H1 (cell line): Measurements from ENCODE around the gene UBA3. TPM values are rescaled to one million over a fixed set of nuclear protein-coding genes. Genes with fewer than 3 reads are reported as not detected.

Source experiments
- CTCF ChIA-PET: fragments of 300-600 bp; sonication (Branson Sonifier 250); formaldehyde crosslinking; loops from one replicate; lab custom pipeline; 2021; ENCODE audit not compliant: partially characterized antibody; lab: Charles Lee
- POLR2A ChIA-PET: fragments of 300-600 bp; sonication (Branson Sonifier 250); formaldehyde crosslinking; loops from one replicate; lab custom pipeline; 2021; ENCODE audit warnings: inconsistent platforms; ENCODE audit not compliant: partially characterized antibody; lab: Charles Lee
- DNase-seq, 2 experiments: peaks; one replicate each; pipeline versions ENCODE4 v3.0.0 to v3.0.0-alpha.2; 2010 to 2022; ENCODE audit warnings: low spot score in 2 of 2, low read depth in 1 of 2, mixed read lengths in 1 of 2
- FAIRE-seq: peaks from 2 replicates; lab custom pipeline; 2011; peaks lifted over from hg19 to GRCh38; lab: Jason Lieb, UNC
- H2AFZ ChIP-seq: 2 replicates; pipeline ENCODE4 v1.8.1; 2012; ENCODE audit warnings: low read length, inconsistent platforms
- H2AK5ac ChIP-seq: 2 replicates; pipeline ENCODE4 v1.6.1; 2013; ENCODE audit warnings: low read depth, low read length
- H2BK120ac ChIP-seq: replicated peaks from 2 replicates; pipeline ENCODE3; 2013; ENCODE audit warnings: low read depth, low read length, inconsistent platforms
- H2BK12ac ChIP-seq: 2 replicates; pipeline ENCODE4 v1.6.1; 2013; ENCODE audit warnings: low read depth, low read length
- H2BK15ac ChIP-seq: 2 replicates; pipeline ENCODE4 v1.6.1; 2013; ENCODE audit warnings: low read length
- H2BK20ac ChIP-seq: 2 replicates; pipeline ENCODE4 v1.6.1; 2013; ENCODE audit warnings: low read length
- H2BK5ac ChIP-seq: 2 replicates; pipeline ENCODE4 v1.6.1; 2013; ENCODE audit warnings: low read depth, low read length
- H3K14ac ChIP-seq: 2 replicates; pipeline ENCODE4 v1.6.1; 2013; ENCODE audit warnings: inconsistent platforms; ENCODE audit not compliant: insufficient read length
- H3K18ac ChIP-seq: 2 replicates; pipeline ENCODE4 v1.6.1; 2013; ENCODE audit warnings: low read length; ENCODE audit errors: extremely low read depth
- H3K23ac ChIP-seq: 2 replicates; pipeline ENCODE4 v1.6.1; 2013; ENCODE audit warnings: inconsistent platforms; ENCODE audit not compliant: insufficient read length
- H3K23me2 ChIP-seq: 2 replicates; pipeline ENCODE4 v1.6.1; 2013; ENCODE audit warnings: low read depth, low read length
- H3K27ac ChIP-seq: 2 replicates; pipeline ENCODE4 v1.6.1; 2011; ENCODE audit warnings: low read depth, low read length, inconsistent platforms
- H3K27me3 ChIP-seq, 4 experiments: replicated peaks in 1 of 4; 1 replicate in 1 of 4; 2 replicates in 3 of 4; pipeline versions ENCODE4 v1.6.1 to v1.8.1; 2011 to 2013; ENCODE audit warnings: low read length in 3 of 4, mild to moderate bottlenecking in 3 of 4, inconsistent platforms in 2 of 4, mixed read lengths in 2 of 4, moderate library complexity in 1 of 4; ENCODE audit not compliant: control insufficient read depth in 3 of 4, insufficient read depth in 3 of 4; ENCODE audit errors: extremely low read depth in 1 of 4
- H3K36me3 ChIP-seq, 4 experiments: 2 replicates each; pipeline versions ENCODE4 v1.6.1 to v1.8.1; 2011 to 2013; ENCODE audit warnings: mild to moderate bottlenecking in 4 of 4, low read length in 3 of 4, moderate library complexity in 2 of 4, control low read depth in 1 of 4, inconsistent platforms in 1 of 4; ENCODE audit not compliant: insufficient read depth in 4 of 4, control insufficient read depth in 2 of 4
- H3K4ac ChIP-seq: replicated peaks from 2 replicates; pipeline ENCODE3; 2013; ENCODE audit warnings: low read length, low read depth, mixed read lengths, inconsistent platforms; ENCODE audit not compliant: insufficient read length
- H3K4me1 ChIP-seq, 4 experiments: replicated peaks in 1 of 4; 1 replicate in 1 of 4; 2 replicates in 3 of 4; pipeline versions ENCODE4 v1.6.1 to v1.8.1; 2011 to 2013; ENCODE audit warnings: low read length in 3 of 4, inconsistent platforms in 2 of 4, mixed read lengths in 1 of 4; ENCODE audit not compliant: insufficient read depth in 4 of 4, control insufficient read depth in 3 of 4
- H3K4me2 ChIP-seq, 2 experiments: 2 replicates each; pipeline versions ENCODE4 v1.6.1 to v1.8.1; 2011 to 2013; ENCODE audit warnings: low read depth in 2 of 2, low read length in 2 of 2, control low read depth in 1 of 2, inconsistent platforms in 1 of 2, mild to moderate bottlenecking in 1 of 2; ENCODE audit not compliant: insufficient read depth in 1 of 2
- H3K4me3 ChIP-seq, 4 experiments: fragments of 200-600, 300-600 bp in 1 of 4; sonication (generic), shearing (Covaris generic), sonication (Bioruptor Twin) in 1 of 4; 2 replicates each; pipeline versions ENCODE4 v1.5.1 to v1.8.1; 2011 to 2016; ENCODE audit warnings: low read length in 4 of 4, low read depth in 3 of 4, control low read depth in 2 of 4, inconsistent platforms in 2 of 4, mild to moderate bottlenecking in 2 of 4, mixed read lengths in 1 of 4, moderate library complexity in 1 of 4; ENCODE audit not compliant: insufficient read depth in 2 of 4; ENCODE audit errors: extremely low read depth in 1 of 4
- H3K56ac ChIP-seq: replicated peaks from 2 replicates; pipeline ENCODE3; 2013; ENCODE audit warnings: low read depth, mild to moderate bottlenecking, mixed read lengths, low read length, inconsistent platforms; ENCODE audit not compliant: insufficient read length
- H3K79me1 ChIP-seq: 2 replicates; pipeline ENCODE4 v1.6.1; 2013; ENCODE audit warnings: low read depth, low read length, control low read depth
- H3K79me2 ChIP-seq, 2 experiments: 2 replicates each; pipeline versions ENCODE4 v1.6.1 to v1.8.1; 2012 to 2013; ENCODE audit warnings: low read length in 2 of 2, mild to moderate bottlenecking in 2 of 2, inconsistent platforms in 1 of 2; ENCODE audit not compliant: insufficient read depth in 2 of 2, control insufficient read depth in 1 of 2
- H3K9ac ChIP-seq, 4 experiments: replicated peaks in 1 of 4; 1 replicate in 1 of 4; 2 replicates in 3 of 4; pipeline versions ENCODE4 v1.6.1 to v1.8.1; 2011 to 2013; ENCODE audit warnings: low read depth in 3 of 4, low read length in 3 of 4, control low read depth in 2 of 4, mild to moderate bottlenecking in 2 of 4, moderate library complexity in 2 of 4, inconsistent platforms in 1 of 4; ENCODE audit errors: extremely low read depth in 1 of 4
- H3K9me3 ChIP-seq, 2 experiments: 2 replicates each; pipeline versions ENCODE4 v1.6.1 to v1.8.1; 2012 to 2013; ENCODE audit warnings: mild to moderate bottlenecking in 2 of 2, moderate library complexity in 2 of 2, control low read depth in 1 of 2, inconsistent platforms in 1 of 2, low read depth in 1 of 2, low read length in 1 of 2, mixed read lengths in 1 of 2; ENCODE audit not compliant: insufficient read depth in 2 of 2
- H4K20me1 ChIP-seq, 2 experiments: replicated peaks in 1 of 2; 2 replicates each; pipeline versions ENCODE3 to v1.8.1; 2011 to 2013; ENCODE audit warnings: inconsistent platforms in 2 of 2, low read length in 2 of 2, mild to moderate bottlenecking in 1 of 2; ENCODE audit not compliant: insufficient read depth in 2 of 2, control insufficient read depth in 1 of 2
- H4K5ac ChIP-seq: 2 replicates; pipeline ENCODE4 v1.6.1; 2013; ENCODE audit warnings: low read length, low read depth, mixed read lengths, inconsistent platforms; ENCODE audit not compliant: insufficient read length
- H4K8ac ChIP-seq: 2 replicates; pipeline ENCODE4 v1.8.0; 2013; ENCODE audit warnings: mild to moderate bottlenecking, moderate library complexity, low read length, inconsistent platforms; ENCODE audit not compliant: insufficient read depth; ENCODE audit errors: extremely low read depth
- H4K91ac ChIP-seq: replicated peaks from 2 replicates; pipeline ENCODE3; 2013; ENCODE audit warnings: low read length, mixed read lengths, inconsistent platforms; ENCODE audit not compliant: insufficient read length
- ATF3 ChIP-seq: IDR thresholded peaks from 2 replicates; pipeline ENCODE4 v1.6.1; 2011; ENCODE audit warnings: low read depth, mild to moderate bottlenecking, low read length; ENCODE audit not compliant: insufficient read depth
- EGR1 ChIP-seq: IDR thresholded peaks from 2 replicates; pipeline ENCODE4 v1.6.1; 2011; ENCODE audit warnings: low read depth, low read length, borderline replicate concordance
- PHF8 ChIP-seq: fragments of 200-600 bp; sonication (generic); conservative IDR thresholded peaks from 2 replicates; pipeline ENCODE4 v1.7.1; 2012; ENCODE audit warnings: low read depth, mild to moderate bottlenecking, inconsistent platforms, low read length, moderate library complexity
- RAD21 ChIP-seq, 2 experiments: IDR thresholded peaks in 1 of 2; conservative IDR thresholded peaks in 1 of 2; 2 replicates each; pipeline ENCODE4 v1.6.1; 2011; ENCODE audit warnings: low read depth in 2 of 2, low read length in 2 of 2, improper control_type of control experiment in 1 of 2, inconsistent platforms in 1 of 2, mild to moderate bottlenecking in 1 of 2, moderate library complexity in 1 of 2
- SIRT6 ChIP-seq: IDR thresholded peaks from one replicate; pipeline ENCODE4 v1.7.1; 2012; ENCODE audit warnings: low read length, inconsistent platforms
- WGBS, 2 experiments: shearing (Covaris generic) in 1 of 2; methylation state at CpG; one replicate each; pipeline versions ENCODE4 v1.1.6 to v1.1.7; 2013 to 2015; ENCODE audit warnings: low lambda C conversion rate in 2 of 2, mixed read lengths in 2 of 2, inconsistent platforms in 1 of 2, low coverage in 1 of 2, missing lambda C conversion rate in 1 of 2; ENCODE audit not compliant: insufficient replicate concordance in 2 of 2, insufficient coverage in 1 of 2, insufficient read length in 1 of 2; ENCODE audit errors: extremely low coverage in 1 of 2, missing lambda C conversion rate in 1 of 2; 5-methylcytosine and 5-hydroxymethylcytosine counted together
- polyA plus RNA-seq, 7 experiments: library from polyadenylated mRNA; depleted of rRNA in 3 of 7; stranded (reverse) in 5 of 7; unstranded in 2 of 7; fragments of >200 nt in 5 of 7; fragments of 200-250 nt in 2 of 7; gene quantifications; 1 replicate in 5 of 7; 2 replicates in 1 of 7; 4 replicates in 1 of 7; pipeline versions ENCODE4 v1.2.1 to v1.2.3, GENCODE V29; 2011 to 2013; ENCODE audit warnings: missing spikeins in 2 of 7, mixed read lengths in 2 of 7
- total RNA-seq: library from RNA; stranded (reverse); fragmentation: NEBNext Ultra II Directional; extraction: Animal tissue kit (Norgen Biotek cat#: 25700); gene quantifications from 2 replicates; pipeline ENCODE4 v1.2.1, GENCODE V29; 2021

UBA3 gene
- total and polyA plus RNA-seq, 2 of the 8 experiments (the other 6 are each of a cell fraction or from before 2014, with no cell fraction given) = 40.8 to 97.8 TPM

GRCh38 chr3:69072928-69073327 lies 7.2 kb downstream of the UBA3 start:
- Histone ChIP-seq H3K79me2 (peaks cover 0 to 11% of the 10 kb centered on the region in 2 experiments; a peak in 2 of 4 replicates), H3K18ac (no peak overlapping the region), H3K4me3 (no peak overlapping the region), H2BK15ac (no peak overlapping the region), H3K23ac (no peak overlapping the region), H4K20me1 (no peaks in the 10 kb centered on the region), H3K23me2 (no peaks in the 10 kb centered on the region), H3K4me2 (no peak overlapping the region), H3K36me3 (peaks cover 0 to 17% (median 4%) of the 10 kb centered on the region in 4 experiments; a peak in 4 of 8 replicates), H2AFZ (no peak overlapping the region), H3K79me1 (0 out of 2 replicates have a peak, but pooled peaks cover 2% of the 10 kb centered on the region), H4K8ac (no peak overlapping the region), H3K4ac (no peak overlapping the region), H2BK20ac (no peak overlapping the region), H4K91ac (no peak overlapping the region), H3K27me3 (no peaks in the 10 kb centered on the region), H4K5ac (no peak overlapping the region), H2BK5ac (no peak overlapping the region), H3K14ac (no peak overlapping the region), H2BK12ac (no peak overlapping the region), H3K9me3 (no peaks in the 10 kb centered on the region), H3K4me1 (no peaks in the 10 kb centered on the region), H2AK5ac (no peak overlapping the region), H2BK120ac (no peak overlapping the region), H3K56ac (no peak overlapping the region), H3K9ac (no peak overlapping the region), H3K27ac (no peak overlapping the region)
- POLR2A ChIA-PET = no interaction called here
- FAIRE-seq = no peak
- WGBS, 2 experiments = 86% methylated on average over 3 of the region's 3 CpGs; no CpG with 5 or more reads in 1 of the 2 experiments
- CTCF ChIA-PET = interaction anchor here (0.6 kb wide), 1 partner anchor 40 kb away, joined by 4 read pairs; no protein-coding TSS in a partner anchor
- DNase-seq = no peak
- TF ChIP-seq SIRT6 (no peak), PHF8 (no peak), EGR1 (no peak), ATF3 (no peak), RAD21 (IDR thresholded peaks at IDR 0.05 in 1 of 2, conservative IDR thresholded peaks at IDR 0.05 in 1 of 2; ENCODE audit: low read depth in 2 of 2, low read length in 2 of 2) (no peak)
